Measurements from ENCODE around the gene HOXA6.

Gene HOXA6

GRCh38 chr7:27147199-27148030 is at the start of gene HOXA6:
TSS of gene HOXA6 (minus strand) at chr7:27147774. CDS start at chr7:27147749, 25 bp downstream.
- DNase-seq: no peak

- DNase-seq: peak; percentile 84
Measured at GRCh38 chr7:27196287-27196767, 48.8 kb upstream of the HOXA6 start.

- DNase-seq: no peak
Measured at GRCh38 chr7:27194686-27195379, 47.3 kb upstream of the HOXA6 start.

GRCh38 chr7:27194002-27194352 is 46.4 kb upstream of the HOXA6 start:
- no peak for DNase-seq

- DNase-seq: no peak
Measured at GRCh38 chr7:27193335-27194001, 45.9 kb upstream of the HOXA6 start.

GRCh38 chr7:27192546-27193334 is 45.2 kb upstream of the HOXA6 start:
- DNase-seq: peak; percentile 72

GRCh38 chr7:27191833-27192545 is 44.4 kb upstream of the HOXA6 start:
- no peak for DNase-seq

GRCh38 chr7:27191161-27191731 is 43.7 kb upstream of the HOXA6 start:
- DNase-seq: no peak

GRCh38 chr7:27189997-27190748 is 42.6 kb upstream of the HOXA6 start:
- DNase-seq: no peak

GRCh38 chr7:27189295-27189996 is 41.9 kb upstream of the HOXA6 start:
- DNase-seq: no peak

- DNase-seq: no peak
Measured at GRCh38 chr7:27188386-27189294, 41.1 kb upstream of the HOXA6 start.

- no peak for DNase-seq
Measured at GRCh38 chr7:27187475-27188385, 40.2 kb upstream of the HOXA6 start.

GRCh38 chr7:27186668-27187474 is 39.3 kb upstream of the HOXA6 start:
- DNase-seq: no peak

GRCh38 chr7:27185854-27186667 is 38.5 kb upstream of the HOXA6 start:
- DNase-seq: no peak

- DNase-seq: no peak
Measured at GRCh38 chr7:27185013-27185853, 37.7 kb upstream of the HOXA6 start, which contains the start of gene HOXA11. TSS of gene HOXA11 (minus strand) at chr7:27185232. CDS start at chr7:27185144, 88 bp downstream.
